ENCODE measurements around the gene EPB42.

- TF ChIP-seq POLR2AphosphoS5 (IDR thresholded peaks at IDR 0.05; ENCODE audit: low read depth, low read length) (no peak), POLR2A (IDR thresholded peaks at IDR 0.05; ENCODE audit: low read depth, low read length) (no peak)
These were observed 26.0 kb downstream of the EPB42 start for GRCh38 chr15:43194795-43195194.

Data from GM12892 (cell line).